ENCODE data around the gene TRUB2.
A peak's percentile ranks its signal among the peaks of the same experiment; 100 is the strongest.
"Not testable (repeated sequence)": the region's sequence is repeated elsewhere in the genome, so short reads cannot be mapped to it uniquely, and the experiment has no call there.

TRUB2 gene

DNA sequence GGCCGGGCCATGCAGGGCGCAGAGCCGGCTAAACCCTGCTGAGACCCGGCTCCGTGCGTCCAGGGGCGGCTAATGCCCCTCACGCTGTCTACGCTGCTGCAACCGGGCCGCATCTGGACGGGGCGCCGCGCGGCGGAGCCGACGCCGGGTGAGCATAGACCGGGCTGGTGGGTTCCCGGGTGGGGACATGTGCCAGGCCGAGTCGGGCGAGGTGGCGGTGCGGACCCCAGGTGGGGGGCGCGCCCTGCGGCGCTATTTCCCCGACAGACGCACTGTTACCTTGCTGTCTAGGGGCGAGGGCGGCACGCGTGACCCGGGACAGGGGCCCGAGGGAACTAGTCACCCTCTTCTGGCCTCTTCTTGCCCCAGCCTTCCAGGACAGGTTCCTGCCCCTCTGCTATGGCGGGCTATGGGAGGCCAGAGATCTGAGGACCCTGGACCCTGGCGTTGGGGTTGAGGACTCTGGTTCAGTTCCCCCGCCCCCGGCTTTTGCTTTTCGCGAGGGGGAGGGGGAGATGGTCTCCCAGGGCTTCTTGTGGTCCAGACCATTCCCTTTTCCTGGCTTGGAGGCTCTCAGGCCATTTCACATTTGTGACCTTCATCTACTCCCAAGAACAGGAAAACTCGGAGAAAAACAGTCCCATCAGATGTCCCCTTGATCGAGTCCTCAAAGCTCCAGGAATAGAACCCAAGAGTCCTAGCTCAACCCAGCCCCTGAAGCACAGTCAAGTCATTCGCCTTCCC lies 18.6 kb upstream of the TRUB2 start:
- H3K4me3 ChIP-seq (ENCODE audit: low read length) = peak overlapping the region; percentile 67
- TF ChIP-seq, protein P1, sequence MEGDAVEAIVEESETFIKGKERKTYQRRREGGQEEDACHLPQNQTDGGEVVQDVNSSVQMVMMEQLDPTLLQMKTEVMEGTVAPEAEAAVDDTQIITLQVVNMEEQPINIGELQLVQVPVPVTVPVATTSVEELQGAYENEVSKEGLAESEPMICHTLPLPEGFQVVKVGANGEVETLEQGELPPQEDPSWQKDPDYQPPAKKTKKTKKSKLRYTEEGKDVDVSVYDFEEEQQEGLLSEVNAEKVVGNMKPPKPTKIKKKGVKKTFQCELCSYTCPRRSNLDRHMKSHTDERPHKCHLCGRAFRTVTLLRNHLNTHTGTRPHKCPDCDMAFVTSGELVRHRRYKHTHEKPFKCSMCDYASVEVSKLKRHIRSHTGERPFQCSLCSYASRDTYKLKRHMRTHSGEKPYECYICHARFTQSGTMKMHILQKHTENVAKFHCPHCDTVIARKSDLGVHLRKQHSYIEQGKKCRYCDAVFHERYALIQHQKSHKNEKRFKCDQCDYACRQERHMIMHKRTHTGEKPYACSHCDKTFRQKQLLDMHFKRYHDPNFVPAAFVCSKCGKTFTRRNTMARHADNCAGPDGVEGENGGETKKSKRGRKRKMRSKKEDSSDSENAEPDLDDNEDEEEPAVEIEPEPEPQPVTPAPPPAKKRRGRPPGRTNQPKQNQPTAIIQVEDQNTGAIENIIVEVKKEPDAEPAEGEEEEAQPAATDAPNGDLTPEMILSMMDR (conservative IDR thresholded peaks at IDR 0.05; ENCODE audit: low read depth, low read length) = no peak
- DNase-seq (ENCODE audit: low read depth) = no peak

DNA sequence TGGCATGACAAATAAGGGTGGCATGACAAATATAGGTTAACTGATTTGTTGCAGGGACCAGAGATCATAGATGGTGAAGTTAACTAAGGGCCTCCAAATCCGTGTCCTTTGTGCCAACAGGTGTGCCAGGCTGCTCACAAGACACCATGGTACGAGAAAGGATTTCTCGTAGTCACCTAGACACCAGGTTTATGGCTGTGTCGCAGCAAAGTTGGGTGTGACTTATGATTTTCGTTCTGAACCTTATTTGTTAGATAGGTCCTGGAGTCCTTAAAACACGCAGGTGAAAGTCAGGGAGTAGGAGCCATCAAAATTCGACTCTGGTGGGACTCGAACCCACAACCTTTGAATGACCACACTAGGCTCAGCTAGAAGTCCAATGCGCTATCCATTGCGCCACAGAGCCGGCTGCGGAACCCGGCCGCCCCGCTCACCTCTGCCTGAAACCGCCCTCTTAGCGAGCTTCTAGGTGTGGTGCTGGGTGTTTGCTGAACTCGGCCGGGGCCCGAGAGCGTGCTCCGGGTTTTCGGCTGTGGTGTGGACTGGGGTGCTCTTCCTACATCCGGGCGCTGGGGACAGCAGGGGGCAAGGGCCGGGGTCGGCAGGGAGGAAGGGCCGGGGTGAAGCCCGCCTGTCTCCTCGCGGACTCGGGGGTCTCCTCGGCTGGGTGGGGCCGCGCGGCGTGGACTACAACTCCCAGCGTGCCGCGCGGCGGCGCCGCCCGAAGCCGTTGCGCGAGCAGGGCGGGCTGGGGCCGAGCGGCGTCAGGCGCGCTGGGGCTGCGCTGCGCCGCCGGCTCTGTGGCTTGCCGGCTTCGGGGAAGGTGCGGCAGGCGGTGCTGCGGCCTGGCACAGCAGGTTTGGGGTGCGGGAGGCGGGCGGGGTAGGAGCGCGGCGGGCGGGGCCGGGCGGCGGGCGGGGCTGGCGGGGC lies 17.8 kb upstream of the TRUB2 start, which contains the start of gene SLC27A4:
Gene SLC27A4 (plus strand): TSS at position 767 of the 930 bp plus-strand sequence. CDS start 2,606 bp downstream, outside the sequence.
- no peak for DNase-seq (ENCODE audit: low read depth)
- TF ChIP-seq, protein P1 (conservative IDR thresholded peaks at IDR 0.05; ENCODE audit: low read depth, low read length) = no peak
- H3K4me3 ChIP-seq (ENCODE audit: low read length) = peak within 1 kb of the TSS; percentile 77

DNA sequence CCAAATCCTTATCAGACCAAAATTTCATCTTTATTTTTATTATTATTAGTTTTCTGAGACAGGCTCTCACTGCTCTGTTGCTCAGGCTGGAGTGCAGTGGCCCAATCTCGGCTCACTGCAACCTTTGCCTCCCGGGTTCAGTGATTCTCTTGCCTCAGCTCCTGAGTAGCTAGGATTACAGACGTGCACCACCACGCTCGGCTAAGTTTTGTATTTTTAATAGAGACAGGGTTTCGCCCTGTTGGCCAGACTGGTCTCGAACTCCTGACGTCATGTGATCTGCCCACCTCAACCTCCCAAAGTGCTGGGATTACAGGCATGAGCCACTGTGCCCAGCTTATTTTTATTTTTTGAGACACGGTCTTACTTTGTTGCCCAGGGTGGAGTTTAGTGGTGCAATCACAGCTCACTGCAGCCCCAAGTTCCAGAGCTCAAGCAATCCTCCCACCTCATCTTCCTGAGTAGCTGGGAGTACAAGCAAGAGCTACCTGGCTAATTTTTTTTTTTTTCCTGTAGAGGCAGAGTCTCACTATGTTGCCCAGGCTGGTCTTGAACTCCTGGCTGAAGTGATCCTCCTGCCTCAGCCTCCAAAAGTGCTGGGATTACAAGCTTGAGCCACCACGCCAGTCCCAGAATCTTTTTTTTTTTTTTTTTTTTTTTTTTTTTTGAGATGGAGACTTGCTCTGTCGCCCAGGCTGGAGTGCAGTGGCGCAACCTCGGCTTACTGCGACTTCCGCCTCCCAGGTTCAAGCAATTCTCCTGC lies 16.8 kb upstream of the TRUB2 start:
- DNase-seq (ENCODE audit: low read depth); H3K4me3 ChIP-seq (ENCODE audit: low read length): not testable (repeated sequence)

DNA sequence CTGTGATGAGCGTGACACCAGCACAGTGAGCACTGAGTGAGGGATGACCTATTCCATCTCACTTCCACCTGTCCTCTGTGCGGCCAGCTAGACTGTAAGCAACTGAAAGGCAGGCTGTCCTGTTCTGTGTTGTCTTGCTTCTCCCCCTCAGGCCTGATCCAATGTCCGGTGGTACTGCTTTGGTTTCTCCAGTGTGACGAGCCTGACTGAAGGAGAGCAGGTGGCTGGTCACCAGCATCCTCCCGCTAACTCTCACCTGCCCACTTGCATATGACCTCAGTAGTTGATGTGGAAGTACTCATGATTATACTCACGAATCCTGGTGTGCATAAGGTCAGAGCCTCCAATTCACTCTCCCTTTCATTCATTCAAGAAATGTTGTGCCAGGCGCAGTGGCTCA lies 15.7 kb upstream of the TRUB2 start:
- DNase-seq (ENCODE audit: low read depth) = no peak
- no peak overlapping the region for H3K4me3 ChIP-seq (ENCODE audit: low read length)
- TF ChIP-seq, protein P1 (conservative IDR thresholded peaks at IDR 0.05; ENCODE audit: low read depth, low read length) = no peak

DNA sequence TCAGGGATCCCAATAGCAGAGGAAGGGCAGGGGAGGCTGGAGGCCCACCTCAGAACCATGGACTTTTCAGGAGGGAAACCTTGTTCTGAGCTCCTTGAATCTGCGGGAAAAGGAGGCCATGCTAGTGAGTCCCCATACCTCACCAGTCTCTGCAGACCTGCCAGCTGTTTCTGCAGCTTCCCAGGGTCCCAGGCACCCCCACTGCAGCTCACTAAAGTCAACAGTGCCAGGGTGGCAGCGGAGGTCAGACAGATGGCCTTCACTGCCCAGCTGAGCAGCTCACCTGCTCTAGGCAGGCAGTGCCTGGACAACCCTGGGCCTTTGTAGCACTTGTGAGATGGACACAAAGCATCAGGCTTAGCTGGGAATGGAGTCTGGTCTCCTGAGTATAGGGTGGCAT lies 13.7 kb upstream of the TRUB2 start:
- TF ChIP-seq, protein P1 (conservative IDR thresholded peaks at IDR 0.05; ENCODE audit: low read depth, low read length) = no peak
- DNase-seq (ENCODE audit: low read depth) = no peak
- no peak overlapping the region for H3K4me3 ChIP-seq (ENCODE audit: low read length)

DNA sequence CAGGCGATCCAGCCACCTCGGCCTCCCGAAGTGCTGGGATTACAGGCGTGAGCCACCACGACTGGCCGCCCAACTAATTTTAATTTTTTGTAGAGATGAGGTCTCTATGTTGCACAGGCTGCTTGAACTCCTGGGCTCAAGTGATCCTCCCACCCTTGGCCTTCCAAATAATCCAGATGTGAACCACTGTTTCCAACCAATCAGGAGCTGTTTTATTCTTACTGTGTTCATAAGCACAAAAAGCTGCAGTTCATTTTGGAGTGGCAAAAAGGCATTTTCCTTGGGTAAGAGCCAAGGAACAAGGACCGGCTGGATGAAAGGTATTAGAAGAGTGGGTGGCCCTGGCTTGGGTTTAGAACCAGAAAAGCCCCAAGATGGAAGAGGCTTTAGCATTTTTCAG lies 12.9 kb upstream of the TRUB2 start:
- H3K4me3 ChIP-seq (ENCODE audit: low read length) = no peak overlapping the region
- TF ChIP-seq, protein P1 (conservative IDR thresholded peaks at IDR 0.05; ENCODE audit: low read depth, low read length) = no peak
- DNase-seq (ENCODE audit: low read depth) = no peak

DNA sequence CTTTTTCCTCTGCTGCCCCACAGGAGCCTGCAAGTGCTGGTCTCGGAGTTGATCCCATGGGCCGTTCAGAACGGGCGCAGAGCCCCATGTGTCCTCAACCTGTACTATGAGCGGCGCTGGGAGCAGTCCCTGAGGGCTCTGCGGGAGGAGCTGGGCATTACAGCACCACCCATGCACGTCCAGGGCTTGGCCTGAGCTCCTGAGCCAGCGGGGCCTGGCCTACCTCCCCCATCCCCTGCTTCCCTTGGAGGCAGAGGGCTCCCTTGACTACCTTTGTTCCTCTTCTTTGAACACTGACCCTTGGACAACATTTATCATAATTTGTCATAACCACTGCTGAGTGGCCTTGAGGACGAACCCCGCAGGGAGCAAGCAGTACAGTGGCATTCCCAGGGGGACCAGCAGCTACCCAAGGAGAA lies 11.2 kb upstream of the TRUB2 start:
- DNase-seq (ENCODE audit: low read depth) = no peak

More for the DNA sequence above, 11.2 kb upstream of the TRUB2 start:
- H3K4me3 ChIP-seq (ENCODE audit: low read length) = no peak overlapping the region
- TF ChIP-seq, protein P1 (conservative IDR thresholded peaks at IDR 0.05; ENCODE audit: low read depth, low read length) = no peak

All from retinal pigment epithelial cell (primary cell).